ENCODE results near the gene FMN2.

DNA sequence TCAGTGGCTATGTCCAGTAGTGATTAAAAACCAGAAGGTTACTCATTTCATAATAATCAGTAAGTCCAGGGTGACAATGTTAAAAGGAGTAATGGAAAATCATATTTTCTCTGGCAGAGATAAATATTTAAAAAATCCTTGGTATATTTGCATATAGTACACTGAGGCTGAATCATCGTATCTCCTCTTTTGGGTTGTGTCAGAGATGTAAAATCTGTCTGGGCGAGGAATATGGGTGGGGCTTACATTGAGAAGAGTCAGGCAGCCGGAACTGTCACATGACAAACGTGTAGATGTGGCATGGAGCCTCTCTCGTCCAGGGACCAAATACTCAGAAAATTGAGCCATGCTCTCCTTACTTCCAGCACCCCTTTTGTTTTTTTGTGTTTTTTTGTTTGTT, 120.9 kb downstream of the FMN2 start:
- TF ChIP-seq REST (IDR thresholded peaks at IDR 0.05; ENCODE audit: insufficient read depth in 1 of 2, low read depth in 2 of 2, low read length in 2 of 2), result no peak
- TF ChIP-seq POLR2AphosphoS5 (IDR thresholded peaks at IDR 0.05; ENCODE audit: low read depth, low read length), result no peak

Measured in PFSK-1 (cell line).